ENCODE data around the gene MAP6. TPM values are rescaled to one million over a fixed set of nuclear protein-coding genes. Genes with fewer than 3 reads are reported as not detected.
A peak's percentile ranks its signal among the peaks of the same experiment; 100 is the strongest.

Gene MAP6
- polyA plus RNA-seq, 12 donors, result 6.8 to 30.3 (median 12.3) TPM; not detected in 1

DNA sequence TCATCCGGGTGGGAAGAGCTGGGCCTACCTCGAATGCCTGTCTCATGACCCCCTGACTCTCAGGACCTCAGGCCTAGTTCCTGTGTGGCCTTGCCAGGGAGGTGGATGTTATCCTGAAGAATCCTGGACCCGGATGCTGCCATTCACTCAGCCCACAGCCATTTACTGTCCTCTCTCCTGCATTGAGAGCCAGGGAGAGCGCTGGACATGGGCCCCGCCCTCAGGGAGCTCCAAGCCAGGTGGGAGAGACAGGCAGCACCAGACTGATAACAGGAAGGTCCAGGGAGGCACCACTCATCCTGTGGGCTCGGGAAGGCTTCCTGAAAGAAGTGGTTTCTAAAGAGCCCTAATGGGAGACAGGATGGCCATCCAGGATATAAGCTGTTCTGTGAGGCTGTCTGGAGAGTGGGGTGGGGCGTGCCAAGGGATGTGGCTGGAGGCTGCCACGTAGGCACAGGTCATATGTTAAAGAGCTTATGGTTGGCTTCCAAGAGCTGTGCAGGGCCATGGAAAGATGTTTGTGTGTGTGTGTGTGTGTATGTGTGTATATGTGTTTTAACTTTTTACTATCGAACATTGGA lies 98.2 kb downstream of the MAP6 start:
- no peak for DNase-seq

- DNase-seq, result no peak
Observed at GRCh38 chr11:75568616-75569219, 100.1 kb downstream of the MAP6 start.

DNA sequence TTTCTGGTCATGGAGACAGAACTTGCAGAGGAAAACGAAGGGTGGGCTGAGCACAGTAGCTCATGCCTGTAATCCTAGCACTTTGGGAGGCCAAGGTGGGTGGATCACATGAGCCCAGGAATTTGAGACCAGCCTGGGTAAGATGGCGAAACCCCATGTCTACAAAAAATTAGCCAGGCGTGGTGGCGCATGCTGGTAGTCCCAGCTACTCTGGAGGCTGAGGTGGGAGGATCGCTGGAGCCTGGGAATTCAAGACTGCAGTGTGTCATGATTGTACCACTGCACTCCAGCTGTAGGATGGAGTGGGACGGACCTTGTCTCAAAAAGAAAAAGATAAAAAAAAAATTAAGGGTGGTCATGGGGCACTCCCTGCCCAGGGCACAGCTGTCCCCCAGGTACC lies 100.9 kb downstream of the MAP6 start:
- DNase-seq, result no peak

GRCh38 chr11:75566763-75567279 lies 102.0 kb downstream of the MAP6 start:
- DNase-seq, result no peak

DNA sequence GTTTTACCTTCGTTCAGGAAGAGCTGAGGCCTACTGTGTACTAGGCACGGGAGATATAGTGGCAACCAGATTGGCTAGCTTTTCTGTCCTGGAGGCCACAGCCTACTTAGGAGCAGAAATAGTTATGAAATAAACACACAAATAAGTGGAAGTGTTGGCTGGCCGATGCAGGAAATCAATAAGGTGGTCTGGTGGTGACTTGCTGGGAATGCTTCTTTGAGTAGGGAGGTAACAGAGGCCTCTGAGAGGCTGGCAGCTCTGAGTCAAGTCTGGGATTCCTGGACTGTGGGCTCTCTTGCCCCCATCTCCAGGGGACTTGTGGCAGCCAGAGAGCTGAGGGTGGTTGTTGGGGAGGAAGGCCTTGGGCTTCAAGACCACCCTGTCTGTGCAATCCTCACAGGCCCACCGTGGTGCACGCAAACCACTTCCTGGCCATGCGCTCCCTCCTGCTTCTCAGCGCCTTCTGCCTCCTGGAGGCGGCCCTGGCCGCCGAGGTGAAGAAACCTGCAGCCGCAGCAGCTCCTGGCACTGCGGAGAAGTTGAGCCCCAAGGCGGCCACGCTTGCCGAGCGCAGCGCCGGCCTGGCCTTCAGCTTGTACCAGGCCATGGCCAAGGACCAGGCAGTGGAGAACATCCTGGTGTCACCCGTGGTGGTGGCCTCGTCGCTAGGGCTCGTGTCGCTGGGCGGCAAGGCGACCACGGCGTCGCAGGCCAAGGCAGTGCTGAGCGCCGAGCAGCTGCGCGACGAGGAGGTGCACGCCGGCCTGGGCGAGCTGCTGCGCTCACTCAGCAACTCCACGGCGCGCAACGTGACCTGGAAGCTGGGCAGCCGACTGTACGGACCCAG lies 102.7 kb downstream of the MAP6 start:
- DNase-seq, result no peak

DNA sequence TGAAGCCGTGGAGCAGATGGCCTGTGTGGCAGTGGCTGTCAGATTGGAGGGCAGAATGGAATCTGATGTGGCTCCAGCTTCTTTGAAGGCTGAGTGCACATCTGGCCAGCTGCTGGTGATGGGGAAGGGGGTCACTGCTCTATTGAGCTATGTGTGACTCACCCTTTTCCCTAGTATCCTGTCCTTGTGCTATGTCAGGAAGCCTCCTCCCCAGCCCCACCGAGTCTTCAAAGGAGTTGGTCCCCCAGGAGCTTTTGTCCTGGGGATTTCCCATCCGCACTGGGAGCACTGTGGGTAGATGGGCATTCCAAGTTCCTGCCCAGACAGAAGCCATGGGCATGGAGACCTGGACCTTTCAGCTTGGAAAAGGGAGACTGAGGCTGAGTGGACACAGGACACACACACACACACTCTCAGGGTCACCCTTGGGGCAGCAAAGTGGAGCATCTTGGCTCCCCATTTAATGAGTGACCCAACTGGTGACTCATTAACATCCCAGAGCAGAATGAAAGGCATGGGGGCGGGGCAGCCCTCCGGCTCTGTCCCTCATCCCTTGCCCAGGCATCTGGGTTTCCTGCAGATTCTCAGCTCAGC lies 103.5 kb downstream of the MAP6 start:
- no peak for DNase-seq

DNA sequence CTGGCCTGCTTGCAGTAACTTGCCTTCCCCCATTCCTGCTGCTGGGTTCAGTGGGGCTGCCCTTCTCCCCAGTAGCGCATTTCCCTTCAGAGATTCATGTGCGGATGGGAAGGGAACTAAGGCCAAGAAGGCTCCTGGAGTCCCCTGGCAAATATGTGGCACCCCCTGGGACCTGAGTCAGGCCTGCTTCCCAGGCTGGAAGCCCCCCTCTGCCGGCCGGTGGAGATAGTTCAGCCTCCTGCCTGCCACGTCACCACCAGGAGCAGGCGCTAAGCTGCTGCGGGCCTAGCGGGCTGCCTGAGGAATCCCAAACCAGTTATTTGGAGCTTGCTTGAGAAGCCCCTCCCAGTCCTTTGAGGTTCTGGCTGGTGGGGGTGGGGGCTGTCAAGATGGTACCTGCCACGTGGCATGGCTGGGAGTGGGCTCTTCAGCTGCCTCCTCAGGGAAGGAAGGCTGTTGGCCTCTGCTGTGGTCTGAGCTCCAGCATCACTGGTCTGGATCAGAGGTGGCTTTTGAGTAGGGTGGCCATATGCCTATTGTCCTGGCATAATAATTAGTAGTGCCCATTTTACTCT lies 104.8 kb downstream of the MAP6 start:
- peak; percentile 70 for DNase-seq

GRCh38 chr11:75563501-75563977 lies 105.3 kb downstream of the MAP6 start:
- no peak for DNase-seq

- DNase-seq, result peak; percentile 68
Observed at GRCh38 chr11:75562836-75563484, 105.9 kb downstream of the MAP6 start.

DNA sequence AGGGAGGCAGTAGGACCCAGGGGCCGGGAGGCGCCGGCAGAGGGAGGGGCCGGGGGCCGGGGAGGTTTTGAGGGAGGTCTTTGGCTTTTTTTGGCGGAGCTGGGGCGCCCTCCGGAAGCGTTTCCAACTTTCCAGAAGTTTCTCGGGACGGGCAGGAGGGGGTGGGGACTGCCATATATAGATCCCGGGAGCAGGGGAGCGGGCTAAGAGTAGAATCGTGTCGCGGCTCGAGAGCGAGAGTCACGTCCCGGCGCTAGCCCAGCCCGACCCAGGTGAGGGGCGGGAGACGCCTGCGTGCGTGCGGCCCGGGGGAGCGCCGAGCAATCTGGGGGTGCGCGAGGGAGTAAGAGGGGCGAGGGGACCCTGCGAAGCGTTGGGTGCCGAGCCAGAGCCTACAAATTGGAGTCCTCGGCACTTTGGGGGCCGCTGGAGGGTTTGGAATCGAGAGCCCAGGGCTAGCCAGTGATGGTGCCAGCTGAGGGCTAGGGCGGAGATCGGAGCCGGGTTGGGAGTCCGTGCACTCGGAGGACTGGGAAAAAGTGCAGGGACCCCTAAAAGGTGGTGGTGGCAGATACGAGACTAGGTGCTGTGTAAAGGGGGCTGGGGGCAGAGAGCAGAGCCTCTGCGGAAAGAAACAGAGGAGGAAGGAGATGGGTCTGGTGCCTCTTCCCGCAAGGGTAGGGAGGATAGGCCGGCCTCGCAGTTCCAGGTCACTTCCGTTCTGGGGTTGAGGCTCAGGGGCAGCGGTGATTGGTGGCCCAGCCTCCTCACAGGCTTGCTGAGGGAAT lies 106.6 kb downstream of the MAP6 start, which contains the start of gene SERPINH1:
Gene SERPINH1 (plus strand): TSS at position 206 of the 788 bp plus-strand sequence. CDS start 4,097 bp downstream, outside the sequence.
- DNase-seq, result peak; percentile 92

- no peak for DNase-seq
Observed at GRCh38 chr11:75561426-75562047, 107.3 kb downstream of the MAP6 start.

DNA sequence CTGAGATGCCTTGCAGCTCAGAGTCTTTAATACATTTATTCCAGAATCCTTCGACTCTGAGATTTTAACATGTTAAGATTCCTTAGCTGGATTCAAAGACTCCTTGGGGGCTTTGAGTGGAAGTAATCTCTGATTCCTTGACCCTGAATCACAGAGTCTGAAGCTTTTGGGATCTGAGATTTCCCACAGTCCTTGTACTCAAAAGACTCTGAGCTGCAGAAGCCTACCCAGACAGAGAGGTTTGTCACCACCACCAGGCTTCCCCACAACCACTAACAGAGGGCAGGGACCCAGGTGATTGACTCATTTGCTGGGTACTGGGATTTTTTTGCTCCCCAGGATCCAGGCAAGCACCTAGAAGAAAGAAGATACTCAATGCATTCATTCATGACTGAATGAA lies 108.2 kb downstream of the MAP6 start:
- no peak for DNase-seq

GRCh38 chr11:75558939-75559843 lies 109.6 kb downstream of the MAP6 start:
- DNase-seq, result peak; percentile 86

DNA sequence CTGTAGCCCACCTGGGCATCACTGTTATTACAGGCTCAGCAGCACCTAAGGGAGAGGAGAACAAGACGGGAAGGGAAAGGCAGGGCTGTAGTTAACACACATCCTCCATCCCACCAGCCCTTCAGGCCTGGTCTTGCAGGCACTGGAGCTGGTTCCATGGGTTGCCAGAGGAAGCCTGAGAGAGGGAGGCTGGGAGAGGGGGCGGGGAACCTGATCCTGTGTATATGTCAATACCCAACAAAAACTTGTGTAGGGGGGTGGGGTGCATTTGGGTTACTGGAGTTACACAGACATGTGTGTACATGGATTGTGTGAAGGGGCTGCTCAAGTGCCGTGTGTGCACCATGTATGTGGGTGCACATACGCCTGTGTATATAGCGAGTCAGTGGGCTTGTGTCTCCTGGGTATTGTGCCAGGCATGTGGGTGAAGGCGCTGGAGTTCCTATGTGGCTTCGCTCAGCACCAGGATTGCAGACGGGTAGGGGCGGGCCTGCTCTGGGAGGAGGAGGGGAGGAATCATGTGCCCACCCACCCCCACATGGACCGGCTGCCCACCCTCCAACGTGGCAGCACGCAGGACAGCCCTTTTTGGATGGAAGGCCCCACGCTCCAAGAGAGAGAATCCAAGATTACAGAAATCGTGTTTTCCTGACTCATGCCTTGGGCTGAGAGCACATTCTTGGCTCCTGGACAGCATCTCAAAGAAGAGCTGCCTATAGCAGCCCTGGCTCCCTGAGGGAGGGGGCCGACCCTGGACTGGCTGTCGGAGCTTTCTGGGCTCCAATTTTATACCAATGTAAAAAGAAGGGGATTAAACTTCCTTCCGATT lies 111.0 kb downstream of the MAP6 start:
- DNase-seq, result peak; percentile 85

DNA sequence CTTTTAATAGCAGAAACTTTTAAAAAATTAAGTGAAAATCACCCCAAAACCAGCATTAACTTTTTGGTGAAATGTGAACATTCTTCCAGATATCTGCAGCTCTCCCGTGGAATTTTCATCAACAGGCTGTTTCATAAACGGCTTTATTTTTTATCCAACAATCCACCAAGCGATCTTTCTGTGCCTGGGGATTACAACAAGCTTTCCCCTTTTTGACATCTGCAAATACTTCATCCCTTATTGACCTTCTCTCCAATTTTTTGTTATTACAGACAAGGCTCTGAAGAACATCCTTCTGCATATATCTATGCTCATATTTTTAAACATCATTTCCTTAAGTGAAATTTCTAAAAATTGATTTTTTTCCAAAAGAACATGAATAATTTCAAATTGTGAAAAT lies 112.6 kb downstream of the MAP6 start:
- DNase-seq, result no peak

DNA sequence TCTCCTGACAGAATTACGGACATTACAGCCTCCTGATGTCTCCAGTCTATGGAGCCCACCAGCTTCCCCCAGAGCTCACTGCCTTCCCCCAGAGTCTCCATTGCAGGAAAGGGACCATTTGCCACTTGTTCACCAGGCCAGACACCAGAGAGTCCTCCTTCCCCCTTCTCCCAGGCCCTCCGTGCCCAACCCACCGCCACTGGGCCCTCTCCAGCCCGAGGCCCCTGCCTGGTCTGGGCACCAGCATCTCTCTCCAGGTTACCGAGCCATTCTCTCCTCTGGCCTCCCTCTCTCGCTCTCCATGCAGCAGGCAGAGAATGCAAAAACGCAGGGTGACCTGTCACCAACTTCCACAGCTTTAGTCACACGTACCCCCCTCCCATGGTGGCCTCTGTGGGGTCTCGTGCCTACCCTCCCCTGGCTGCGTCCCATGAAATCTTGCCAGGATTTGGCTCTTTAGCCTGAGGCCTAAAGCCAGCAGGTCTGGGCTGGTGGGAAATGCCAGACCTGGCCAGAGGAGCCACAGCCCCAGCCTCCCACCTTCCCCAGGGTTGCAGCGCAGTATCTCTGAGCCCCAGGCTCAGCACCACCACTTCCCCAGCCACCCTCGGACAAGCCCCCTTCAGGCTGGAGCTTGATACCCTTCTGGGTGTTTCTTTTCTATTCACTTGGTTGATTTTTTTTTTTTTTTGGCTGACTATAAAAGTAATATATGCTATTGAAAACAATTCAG lies 113.6 kb downstream of the MAP6 start:
- DNase-seq, result no peak

Data from muscle of arm (tissue), 12 donors.